Neural cell (in vitro differentiated cells): Measurements from ENCODE around the gene PCIF1. TPM values are rescaled to one million over a fixed set of nuclear protein-coding genes. Genes with fewer than 3 reads are reported as not detected.

Source experiments
- H2AFZ ChIP-seq: fragments of 200-600, 300-800 bp; sonication (generic), shearing (Covaris generic); 2 replicates; pipeline ENCODE4 v1.6.0; 2014; ENCODE audit warnings: low read depth, mild to moderate bottlenecking, antibody characterized with exemption, low read length, moderate library complexity
- H3F3A ChIP-seq: fragments of 200-600 bp; shearing (Covaris generic); 2 replicates; pipeline ENCODE4 v1.6.1; 2016; ENCODE audit warnings: mild to moderate bottlenecking, moderate library complexity, mixed read lengths, antibody characterized with exemption, low read length; ENCODE audit not compliant: insufficient read depth, poor library complexity, severe bottlenecking
- H3K27ac ChIP-seq: fragments of 200-600, 300-800 bp; sonication (generic), shearing (Covaris generic); 2 replicates; pipeline ENCODE4 v1.5.1; 2014; ENCODE audit warnings: mild to moderate bottlenecking, low read length, moderate library complexity
- H3K27me3 ChIP-seq: fragments of 300-800, 200-600 bp; sonication (generic), shearing (Covaris generic); 2 replicates; pipeline ENCODE4 v1.6.0; 2014; ENCODE audit warnings: mild to moderate bottlenecking, low read depth, low read length, moderate library complexity; ENCODE audit not compliant: insufficient read depth
- H3K36me3 ChIP-seq: fragments of 300-800, 200-600 bp; sonication (generic), shearing (Covaris generic); 2 replicates; pipeline ENCODE4 v1.5.1; 2014; ENCODE audit warnings: mild to moderate bottlenecking, antibody characterized with exemption, low read length, moderate library complexity; ENCODE audit not compliant: insufficient read depth
- H3K4me2 ChIP-seq: fragments of 300-800, 200-600 bp; sonication (generic), shearing (Covaris generic); 2 replicates; pipeline ENCODE4 v1.6.0; 2014; ENCODE audit warnings: mild to moderate bottlenecking, low read length
- H3K4me3 ChIP-seq: fragments of 300-800, 200-600 bp; sonication (generic), shearing (Covaris generic); 2 replicates; pipeline ENCODE4 v1.5.1; 2014; ENCODE audit warnings: mild to moderate bottlenecking, low read length, moderate library complexity
- H3K79me2 ChIP-seq: fragments of 200-600 bp; shearing (Covaris generic); replicated peaks from 2 replicates; pipeline ENCODE4 v1.6.0; 2014; ENCODE audit warnings: mild to moderate bottlenecking, low read length, moderate library complexity; ENCODE audit not compliant: insufficient read depth
- H3K9ac ChIP-seq: fragments of 300-800, 200-600 bp; sonication (generic), shearing (Covaris generic); 2 replicates; pipeline ENCODE4 v1.6.1; 2016; ENCODE audit warnings: mild to moderate bottlenecking, low read length, mixed read lengths
- H3K9me2 ChIP-seq: fragments of 200-600 bp; shearing (Covaris generic); 2 replicates; pipeline ENCODE4 v1.6.1; 2016; ENCODE audit warnings: mild to moderate bottlenecking, low read length, mixed read lengths; ENCODE audit not compliant: insufficient read depth
- H3K9me3 ChIP-seq: fragments of 200-600, 300-800 bp; sonication (generic), shearing (Covaris generic); 2 replicates; pipeline ENCODE4 v1.6.1; 2016; ENCODE audit warnings: mild to moderate bottlenecking, mixed run types, low read length, moderate library complexity, mixed read lengths
- H4K20me1 ChIP-seq: fragments of 200-600 bp; shearing (Covaris generic); 2 replicates; pipeline ENCODE4 v1.6.1; 2016; ENCODE audit warnings: mild to moderate bottlenecking, mixed run types; ENCODE audit not compliant: insufficient read depth
- CTCF ChIP-seq: fragments of 450-650 bp; IDR thresholded peaks from 2 replicates; pipeline ENCODE4 v1.5.1; 2014; ENCODE audit warnings: antibody characterized with exemption, mild to moderate bottlenecking, moderate library complexity; ENCODE audit not compliant: poor library complexity, severe bottlenecking
- EP300 ChIP-seq: fragments of 450-650 bp; conservative IDR thresholded peaks from 2 replicates; pipeline ENCODE4 v1.6.1; 2014; ENCODE audit warnings: antibody characterized with exemption, mild to moderate bottlenecking, moderate library complexity; ENCODE audit not compliant: poor library complexity, severe bottlenecking
- EZH2 ChIP-seq: fragments of 200-600, 300-800 bp; shearing (Covaris generic), sonication (generic); IDR thresholded peaks from 2 replicates; pipeline ENCODE4 v1.6.1; 2014; ENCODE audit warnings: antibody characterized with exemption, low read length, borderline replicate concordance, mild to moderate bottlenecking; ENCODE audit not compliant: insufficient read depth, poor library complexity, severe bottlenecking
- MXI1 ChIP-seq: fragments of 450-650 bp; conservative IDR thresholded peaks from 2 replicates; pipeline ENCODE4 v1.6.1; 2014; ENCODE audit warnings: antibody characterized with exemption, mild to moderate bottlenecking; ENCODE audit not compliant: poor library complexity, severe bottlenecking
- POLR2AphosphoS5 ChIP-seq: IDR thresholded peaks from 2 replicates; pipeline ENCODE4 v1.6.1; 2012
- RAD21 ChIP-seq: fragments of 450-650 bp; conservative IDR thresholded peaks from 2 replicates; pipeline ENCODE4 v1.6.1; 2014; ENCODE audit warnings: antibody characterized with exemption, mild to moderate bottlenecking, moderate library complexity
- REST ChIP-seq: IDR thresholded peaks from 2 replicates; pipeline ENCODE4 v1.6.1; 2012; ENCODE audit warnings: borderline replicate concordance
- SMC3 ChIP-seq: fragments of 450-650 bp; conservative IDR thresholded peaks from 2 replicates; pipeline ENCODE4 v1.6.1; 2014; ENCODE audit warnings: antibody characterized with exemption, mild to moderate bottlenecking, moderate library complexity; ENCODE audit not compliant: poor library complexity
- TAF1 ChIP-seq: IDR thresholded peaks from 2 replicates; pipeline ENCODE4 v1.6.1; 2012; ENCODE audit warnings: low read depth
- polyA plus RNA-seq: library from polyadenylated mRNA; depleted of rRNA; stranded (reverse); fragments of >200 nt; gene quantifications from 2 replicates; pipeline ENCODE4 v1.2.3, GENCODE V29; 2014

Gene PCIF1
- polyA plus RNA-seq, 1 donor from 2014 or later, result 28.3 TPM

GRCh38 chr20:45894797-45895196 lies 39.7 kb upstream of the PCIF1 start:
- Histone ChIP-seq H3K4me2 (no peak overlapping the region), H3K27me3 (no peaks in the 10 kb centered on the region), H4K20me1 (no peaks in the 10 kb centered on the region), H3K4me3 (no peak overlapping the region), H3K9me2 (no peaks in the 10 kb centered on the region), H3F3A (no peaks in the 10 kb centered on the region), H3K36me3 (no peaks in the 10 kb centered on the region), H3K27ac (no peak overlapping the region), H3K9me3 (no peaks in the 10 kb centered on the region), H2AFZ (no peak overlapping the region), H3K79me2 (no peaks in the 10 kb centered on the region), H3K9ac (no peak overlapping the region)
- no peak for TF ChIP-seq TAF1

- H3K4me2 ChIP-seq, result no peak overlapping the region
- H3K36me3 ChIP-seq, result no peaks in the 10 kb centered on the region
- H3K9ac ChIP-seq, result no peak overlapping the region
- no peaks in the 10 kb centered on the region for H3K27me3 ChIP-seq
- H3F3A ChIP-seq, result no peaks in the 10 kb centered on the region
- H3K4me3 ChIP-seq, result no peak overlapping the region
- no peak overlapping the region for H2AFZ ChIP-seq
- no peaks in the 10 kb centered on the region for H3K9me2 ChIP-seq
- TF ChIP-seq CTCF (no peak), MXI1 (no peak), TAF1 (no peak), EP300 (no peak), POLR2AphosphoS5 (no peak), RAD21 (no peak), EZH2 (no peak), SMC3 (no peak)
- H3K79me2 ChIP-seq, result no peaks in the 10 kb centered on the region
- no peak overlapping the region for H3K27ac ChIP-seq
- no peaks in the 10 kb centered on the region for H3K9me3 ChIP-seq
- no peaks in the 10 kb centered on the region for H4K20me1 ChIP-seq
These were observed 37.8 kb upstream of the PCIF1 start for GRCh38 chr20:45896641-45897161.

GRCh38 chr20:45897289-45897688 lies 37.2 kb upstream of the PCIF1 start:
- no peak overlapping the region for H3K4me2 ChIP-seq
- H4K20me1 ChIP-seq, result no peaks in the 10 kb centered on the region
- H3K27ac ChIP-seq, result no peak overlapping the region
- H3K79me2 ChIP-seq, result no peaks in the 10 kb centered on the region
- no peaks in the 10 kb centered on the region for H3K9me3 ChIP-seq
- no peak overlapping the region for H3K4me3 ChIP-seq
- TF ChIP-seq RAD21, result no peak
- no peak for TF ChIP-seq TAF1
- TF ChIP-seq POLR2AphosphoS5, result no peak
- no peak for TF ChIP-seq EZH2
- no peak for TF ChIP-seq MXI1
- no peak for TF ChIP-seq REST
- TF ChIP-seq CTCF, result no peak
- TF ChIP-seq SMC3, result no peak
- no peak for TF ChIP-seq EP300
- H3K9me2 ChIP-seq, result no peaks in the 10 kb centered on the region
- H2AFZ ChIP-seq, result no peak overlapping the region
- H3K27me3 ChIP-seq, result no peaks in the 10 kb centered on the region
- H3K9ac ChIP-seq, result no peak overlapping the region
- H3K36me3 ChIP-seq, result no peaks in the 10 kb centered on the region
- no peaks in the 10 kb centered on the region for H3F3A ChIP-seq
